ENCODE measurements around the gene POLR2I. TPM values are rescaled to one million over a fixed set of nuclear protein-coding genes. Genes with fewer than 3 reads are reported as not detected.
A peak's percentile ranks its signal among the peaks of the same experiment; 100 is the strongest.

POLR2I gene
- total and polyA plus RNA-seq, 2 of the 13 experiments (the other 11 are each of a cell fraction or from before 2014, with no cell fraction given), result 40.5 to 104 TPM

GRCh38 chr19:36128392-36128736 lies 13.7 kb upstream of the POLR2I start:
- H3K27ac ChIP-seq (ENCODE audit: extremely low read length, insufficient read depth, low read length), result peak overlapping the region; percentile 90
- peaks cover 4 to 20% of the 10 kb centered on the region in 2 experiments; a peak in 3 of 5 replicates for H3K36me3 ChIP-seq (replicated peaks in 1 of 2; ENCODE audit: control insufficient read depth in 1 of 2, insufficient read depth in 2 of 2, low read length in 2 of 2)
- in situ Hi-C loops (cut with HindIII; ENCODE audit: extremely low pct_ligation_motif_present, low pct_unique_long_range_greater_than_20kb) (loop anchor here (5.0 kb wide), 1 partner anchor 44 kb away; no protein-coding TSS in a partner anchor), intact Hi-C loops (cut with micrococcal nuclease; ENCODE audit: unreplicated experiment) (loop anchor here (1.0 to 10.0 kb wide), 2 partner anchors 8 to 366 kb away; no protein-coding TSS in a partner anchor)
- FAIRE-seq (peak; percentile 30), DNase-seq (ENCODE audit: low spot score) (peak; percentile 52), ATAC-seq (peak; percentile 42)
- H3K79me2 ChIP-seq (ENCODE audit: insufficient read depth, low read length), result no peaks in the 10 kb centered on the region
- H3K4me1 ChIP-seq (ENCODE audit: insufficient read depth, low read length), result peaks cover 45% of the 10 kb centered on the region
- peak overlapping the region; percentile 36 to 76 (median 72) for H3K4me3 ChIP-seq (replicated peaks in 1 of 3; ENCODE audit: insufficient read depth in 1 of 3, low read depth in 2 of 3, low read length in 3 of 3)
- no peaks in the 10 kb centered on the region for H4K20me1 ChIP-seq (ENCODE audit: insufficient read depth, low read length)
- no peaks in the 10 kb centered on the region for H3K9me3 ChIP-seq (ENCODE audit: low read length)
- 3% methylated on average over 10 of the region's 10 CpGs for WGBS (ENCODE audit: low lambda C conversion rate)
- no TSS peak for BruUV-seq (replicated peaks)
- H2AFZ ChIP-seq (ENCODE audit: low read length), result peak overlapping the region; percentile 36
- peak overlapping the region; percentile 57 for H3K9ac ChIP-seq (ENCODE audit: insufficient read depth, low read depth, low read length)
- ChIA-PET POLR2A (interaction anchor here (1.0 to 3.3 kb wide), 16 partner anchors 9 to 361 kb away, joined by 3 to 51 read pairs (median 8); partner anchors contain the start of genes CAPNS1, POLR2I, TBCB and THAP8), CTCF (ENCODE audit: low intra/inter-chr PET ratio, low total read pairs) (interaction anchor here (0.7 to 1.9 kb wide), 4 partner anchors 8 to 365 kb away, joined by 3 to 44 read pairs (median 3); no protein-coding TSS in a partner anchor)
- peak overlapping the region; percentile 90 for H3K4me2 ChIP-seq (ENCODE audit: low read depth, low read length)
- no peaks in the 10 kb centered on the region for H3K27me3 ChIP-seq (ENCODE audit: control insufficient read depth in 1 of 2, insufficient read depth in 2 of 2, low read length in 2 of 2)
- TF ChIP-seq EED (CRISPR knock-in tag; IDR thresholded peaks at IDR 0.05), result no peak
- no peak for TF ChIP-seq ZFP91 (CRISPR knock-in tag; IDR thresholded peaks at IDR 0.05; ENCODE audit: borderline replicate concordance)
- TF ChIP-seq ZBTB21 (CRISPR knock-in tag; IDR thresholded peaks at IDR 0.05), result no peak
- TF ChIP-seq MTF2 (CRISPR knock-in tag; IDR thresholded peaks at IDR 0.05; ENCODE audit: borderline replicate concordance), result 0 out of 2 replicates have a peak, but pooled peaks have one; percentile 48
- TF ChIP-seq TOE1 (CRISPR knock-in tag; IDR thresholded peaks at IDR 0.05), result no peak
- TF ChIP-seq SRF (IDR thresholded peaks at IDR 0.05; ENCODE audit: low read depth, low read length), result 0 out of 2 replicates have a peak, but pooled peaks have one; percentile 3
- TF ChIP-seq ZNF282 (IDR thresholded peaks at IDR 0.05; ENCODE audit: partially characterized antibody), result no peak
- TF ChIP-seq LCORL (IDR thresholded peaks at IDR 0.05), result no peak
- no peak for TF ChIP-seq LCORL (CRISPR knock-in tag; IDR thresholded peaks at IDR 0.05)
- peak; percentile 63; the same call in 1 of the 2 replicates for TF ChIP-seq ZNF652 (CRISPR knock-in tag; IDR thresholded peaks at IDR 0.05; ENCODE audit: borderline replicate concordance, low read depth)
- TF ChIP-seq KIAA2018 (CRISPR knock-in tag; IDR thresholded peaks at IDR 0.05; ENCODE audit: borderline replicate concordance), result 0 out of 2 replicates have a peak, but pooled peaks have one; percentile 6
- 0 out of 2 replicates have a peak, but pooled peaks have one; percentile 2 for TF ChIP-seq ZNF343 (CRISPR knock-in tag; IDR thresholded peaks at IDR 0.05)
